H1 (cell line): ENCODE results near the gene RPUSD1. TPM values are rescaled to one million over a fixed set of nuclear protein-coding genes. Genes with fewer than 3 reads are reported as not detected.

Source experiments
- CTCF ChIA-PET: fragments of 300-600 bp; sonication (Branson Sonifier 250); formaldehyde crosslinking; loops from one replicate; lab custom pipeline; 2021; ENCODE audit not compliant: partially characterized antibody; lab: Charles Lee
- POLR2A ChIA-PET: fragments of 300-600 bp; sonication (Branson Sonifier 250); formaldehyde crosslinking; loops from one replicate; lab custom pipeline; 2021; ENCODE audit warnings: inconsistent platforms; ENCODE audit not compliant: partially characterized antibody; lab: Charles Lee
- DNase-seq, 2 experiments: peaks; one replicate each; pipeline versions ENCODE4 v3.0.0 to v3.0.0-alpha.2; 2010 to 2022; ENCODE audit warnings: low spot score in 2 of 2, low read depth in 1 of 2, mixed read lengths in 1 of 2
- FAIRE-seq: peaks from 2 replicates; lab custom pipeline; 2011; peaks lifted over from hg19 to GRCh38; lab: Jason Lieb, UNC
- H2AFZ ChIP-seq: 2 replicates; pipeline ENCODE4 v1.8.1; 2012; ENCODE audit warnings: low read length, inconsistent platforms
- H2AK5ac ChIP-seq: 2 replicates; pipeline ENCODE4 v1.6.1; 2013; ENCODE audit warnings: low read depth, low read length
- H2BK120ac ChIP-seq: replicated peaks from 2 replicates; pipeline ENCODE3; 2013; ENCODE audit warnings: low read depth, low read length, inconsistent platforms
- H2BK12ac ChIP-seq: 2 replicates; pipeline ENCODE4 v1.6.1; 2013; ENCODE audit warnings: low read depth, low read length
- H2BK15ac ChIP-seq: 2 replicates; pipeline ENCODE4 v1.6.1; 2013; ENCODE audit warnings: low read length
- H2BK20ac ChIP-seq: 2 replicates; pipeline ENCODE4 v1.6.1; 2013; ENCODE audit warnings: low read length
- H2BK5ac ChIP-seq: 2 replicates; pipeline ENCODE4 v1.6.1; 2013; ENCODE audit warnings: low read depth, low read length
- H3K14ac ChIP-seq: 2 replicates; pipeline ENCODE4 v1.6.1; 2013; ENCODE audit warnings: inconsistent platforms; ENCODE audit not compliant: insufficient read length
- H3K18ac ChIP-seq: 2 replicates; pipeline ENCODE4 v1.6.1; 2013; ENCODE audit warnings: low read length; ENCODE audit errors: extremely low read depth
- H3K23ac ChIP-seq: 2 replicates; pipeline ENCODE4 v1.6.1; 2013; ENCODE audit warnings: inconsistent platforms; ENCODE audit not compliant: insufficient read length
- H3K23me2 ChIP-seq: 2 replicates; pipeline ENCODE4 v1.6.1; 2013; ENCODE audit warnings: low read depth, low read length
- H3K27ac ChIP-seq: 2 replicates; pipeline ENCODE4 v1.6.1; 2011; ENCODE audit warnings: low read depth, low read length, inconsistent platforms
- H3K27me3 ChIP-seq, 4 experiments: replicated peaks in 1 of 4; 1 replicate in 1 of 4; 2 replicates in 3 of 4; pipeline versions ENCODE4 v1.6.1 to v1.8.1; 2011 to 2013; ENCODE audit warnings: low read length in 3 of 4, mild to moderate bottlenecking in 3 of 4, inconsistent platforms in 2 of 4, mixed read lengths in 2 of 4, moderate library complexity in 1 of 4; ENCODE audit not compliant: control insufficient read depth in 3 of 4, insufficient read depth in 3 of 4; ENCODE audit errors: extremely low read depth in 1 of 4
- H3K36me3 ChIP-seq, 4 experiments: 2 replicates each; pipeline versions ENCODE4 v1.6.1 to v1.8.1; 2011 to 2013; ENCODE audit warnings: mild to moderate bottlenecking in 4 of 4, low read length in 3 of 4, moderate library complexity in 2 of 4, control low read depth in 1 of 4, inconsistent platforms in 1 of 4; ENCODE audit not compliant: insufficient read depth in 4 of 4, control insufficient read depth in 2 of 4
- H3K4ac ChIP-seq: replicated peaks from 2 replicates; pipeline ENCODE3; 2013; ENCODE audit warnings: low read length, low read depth, mixed read lengths, inconsistent platforms; ENCODE audit not compliant: insufficient read length
- H3K4me1 ChIP-seq, 4 experiments: replicated peaks in 1 of 4; 1 replicate in 1 of 4; 2 replicates in 3 of 4; pipeline versions ENCODE4 v1.6.1 to v1.8.1; 2011 to 2013; ENCODE audit warnings: low read length in 3 of 4, inconsistent platforms in 2 of 4, mixed read lengths in 1 of 4; ENCODE audit not compliant: insufficient read depth in 4 of 4, control insufficient read depth in 3 of 4
- H3K4me2 ChIP-seq, 2 experiments: 2 replicates each; pipeline versions ENCODE4 v1.6.1 to v1.8.1; 2011 to 2013; ENCODE audit warnings: low read depth in 2 of 2, low read length in 2 of 2, control low read depth in 1 of 2, inconsistent platforms in 1 of 2, mild to moderate bottlenecking in 1 of 2; ENCODE audit not compliant: insufficient read depth in 1 of 2
- H3K4me3 ChIP-seq, 4 experiments: fragments of 200-600, 300-600 bp in 1 of 4; sonication (generic), shearing (Covaris generic), sonication (Bioruptor Twin) in 1 of 4; 2 replicates each; pipeline versions ENCODE4 v1.5.1 to v1.8.1; 2011 to 2016; ENCODE audit warnings: low read length in 4 of 4, low read depth in 3 of 4, control low read depth in 2 of 4, inconsistent platforms in 2 of 4, mild to moderate bottlenecking in 2 of 4, mixed read lengths in 1 of 4, moderate library complexity in 1 of 4; ENCODE audit not compliant: insufficient read depth in 2 of 4; ENCODE audit errors: extremely low read depth in 1 of 4
- H3K56ac ChIP-seq: replicated peaks from 2 replicates; pipeline ENCODE3; 2013; ENCODE audit warnings: low read depth, mild to moderate bottlenecking, mixed read lengths, low read length, inconsistent platforms; ENCODE audit not compliant: insufficient read length
- H3K79me1 ChIP-seq: 2 replicates; pipeline ENCODE4 v1.6.1; 2013; ENCODE audit warnings: low read depth, low read length, control low read depth
- H3K79me2 ChIP-seq, 2 experiments: 2 replicates each; pipeline versions ENCODE4 v1.6.1 to v1.8.1; 2012 to 2013; ENCODE audit warnings: low read length in 2 of 2, mild to moderate bottlenecking in 2 of 2, inconsistent platforms in 1 of 2; ENCODE audit not compliant: insufficient read depth in 2 of 2, control insufficient read depth in 1 of 2
- H3K9ac ChIP-seq, 4 experiments: replicated peaks in 1 of 4; 1 replicate in 1 of 4; 2 replicates in 3 of 4; pipeline versions ENCODE4 v1.6.1 to v1.8.1; 2011 to 2013; ENCODE audit warnings: low read depth in 3 of 4, low read length in 3 of 4, control low read depth in 2 of 4, mild to moderate bottlenecking in 2 of 4, moderate library complexity in 2 of 4, inconsistent platforms in 1 of 4; ENCODE audit errors: extremely low read depth in 1 of 4
- H3K9me3 ChIP-seq, 2 experiments: 2 replicates each; pipeline versions ENCODE4 v1.6.1 to v1.8.1; 2012 to 2013; ENCODE audit warnings: mild to moderate bottlenecking in 2 of 2, moderate library complexity in 2 of 2, control low read depth in 1 of 2, inconsistent platforms in 1 of 2, low read depth in 1 of 2, low read length in 1 of 2, mixed read lengths in 1 of 2; ENCODE audit not compliant: insufficient read depth in 2 of 2
- H4K20me1 ChIP-seq, 2 experiments: replicated peaks in 1 of 2; 2 replicates each; pipeline versions ENCODE3 to v1.8.1; 2011 to 2013; ENCODE audit warnings: inconsistent platforms in 2 of 2, low read length in 2 of 2, mild to moderate bottlenecking in 1 of 2; ENCODE audit not compliant: insufficient read depth in 2 of 2, control insufficient read depth in 1 of 2
- H4K5ac ChIP-seq: 2 replicates; pipeline ENCODE4 v1.6.1; 2013; ENCODE audit warnings: low read length, low read depth, mixed read lengths, inconsistent platforms; ENCODE audit not compliant: insufficient read length
- H4K8ac ChIP-seq: 2 replicates; pipeline ENCODE4 v1.8.0; 2013; ENCODE audit warnings: mild to moderate bottlenecking, moderate library complexity, low read length, inconsistent platforms; ENCODE audit not compliant: insufficient read depth; ENCODE audit errors: extremely low read depth
- H4K91ac ChIP-seq: replicated peaks from 2 replicates; pipeline ENCODE3; 2013; ENCODE audit warnings: low read length, mixed read lengths, inconsistent platforms; ENCODE audit not compliant: insufficient read length
- E2F6 ChIP-seq: IDR thresholded peaks from 2 replicates; pipeline ENCODE4 v1.6.1; 2012; ENCODE audit warnings: inconsistent platforms
- GTF2F1 ChIP-seq: IDR thresholded peaks from 2 replicates; pipeline ENCODE4 v1.6.1; 2012; ENCODE audit warnings: low read depth, low read length, improper control_type of control experiment, borderline replicate concordance
- TBP ChIP-seq: IDR thresholded peaks from 2 replicates; pipeline ENCODE4 v1.6.1; 2011; ENCODE audit warnings: low read depth, low read length, improper control_type of control experiment
- ZNF274 ChIP-seq: IDR thresholded peaks from 2 replicates; pipeline ENCODE4 v1.7.0; 2012; ENCODE audit warnings: low read length, borderline replicate concordance; ENCODE audit errors: extremely low read depth
- WGBS, 2 experiments: shearing (Covaris generic) in 1 of 2; methylation state at CpG; one replicate each; pipeline versions ENCODE4 v1.1.6 to v1.1.7; 2013 to 2015; ENCODE audit warnings: low lambda C conversion rate in 2 of 2, mixed read lengths in 2 of 2, inconsistent platforms in 1 of 2, low coverage in 1 of 2, missing lambda C conversion rate in 1 of 2; ENCODE audit not compliant: insufficient replicate concordance in 2 of 2, insufficient coverage in 1 of 2, insufficient read length in 1 of 2; ENCODE audit errors: extremely low coverage in 1 of 2, missing lambda C conversion rate in 1 of 2; 5-methylcytosine and 5-hydroxymethylcytosine counted together
- polyA plus RNA-seq, 7 experiments: library from polyadenylated mRNA; depleted of rRNA in 3 of 7; stranded (reverse) in 5 of 7; unstranded in 2 of 7; fragments of >200 nt in 5 of 7; fragments of 200-250 nt in 2 of 7; gene quantifications; 1 replicate in 5 of 7; 2 replicates in 1 of 7; 4 replicates in 1 of 7; pipeline versions ENCODE4 v1.2.1 to v1.2.3, GENCODE V29; 2011 to 2013; ENCODE audit warnings: missing spikeins in 2 of 7, mixed read lengths in 2 of 7
- total RNA-seq: library from RNA; stranded (reverse); fragmentation: NEBNext Ultra II Directional; extraction: Animal tissue kit (Norgen Biotek cat#: 25700); gene quantifications from 2 replicates; pipeline ENCODE4 v1.2.1, GENCODE V29; 2021

The RPUSD1 gene
- total and polyA plus RNA-seq, 2 of the 8 experiments (the other 6 are each of a cell fraction or from before 2014, with no cell fraction given): 32.2 to 61.8 TPM

GRCh38 chr16:817001-817906 is 29.1 kb upstream of the RPUSD1 start:
- H3K9ac ChIP-seq: no peak overlapping the region
- no peak overlapping the region for H4K5ac ChIP-seq
- TF ChIP-seq ZNF274 (no peak), E2F6 (no peak), TBP (no peak), GTF2F1 (no peak)
- H3K4me3 ChIP-seq: no peak overlapping the region
- H3K4me2 ChIP-seq: no peak overlapping the region
- peaks cover 0 to 6% (median 4%) of the 10 kb centered on the region in 4 experiments; a peak in 5 of 7 replicates for H3K27me3 ChIP-seq
- POLR2A ChIA-PET: no interaction called here
- H2BK15ac ChIP-seq: no peak overlapping the region
- H3K4me1 ChIP-seq: peaks cover 0 to 8% (median under 1%) of the 10 kb centered on the region in 4 experiments; a peak in 3 of 7 replicates
- H4K20me1 ChIP-seq: peaks cover 0 to 3% of the 10 kb centered on the region in 2 experiments
- FAIRE-seq (no peak), DNase-seq (no peak)
- no peak overlapping the region for H2AFZ ChIP-seq
- no peak overlapping the region for H3K56ac ChIP-seq
- no peak overlapping the region for H4K91ac ChIP-seq
- no peaks in the 10 kb centered on the region for H3K36me3 ChIP-seq
- CTCF ChIA-PET: interaction anchor here (1.5 kb wide), 1 partner anchor 65 kb away, joined by 4 read pairs; no protein-coding TSS in a partner anchor
- H2BK20ac ChIP-seq: no peak overlapping the region
- no peak overlapping the region for H3K4ac ChIP-seq
- H2BK120ac ChIP-seq: no peak overlapping the region
- 91% methylated on average over 60 of the region's 71 CpGs; no CpG with 5 or more reads in 1 of the 2 experiments for WGBS, 2 experiments
- no peak overlapping the region for H3K18ac ChIP-seq
- H2BK12ac ChIP-seq: no peak overlapping the region
- no peaks in the 10 kb centered on the region for H3K79me1 ChIP-seq
- no peaks in the 10 kb centered on the region for H3K79me2 ChIP-seq
- H3K23ac ChIP-seq: no peak overlapping the region
- no peak overlapping the region for H2BK5ac ChIP-seq
- peaks cover 4 to 15% of the 10 kb centered on the region in 2 experiments; a peak in 3 of 4 replicates for H3K9me3 ChIP-seq
- no peak overlapping the region for H3K27ac ChIP-seq
- H3K14ac ChIP-seq: no peak overlapping the region
- H3K23me2 ChIP-seq: no peaks in the 10 kb centered on the region; the same call in 1 of the 2 replicates
- H4K8ac ChIP-seq: no peak overlapping the region
- no peak overlapping the region for H2AK5ac ChIP-seq
